HCT116 (cell line): ENCODE data around the gene STPG2. TPM values are rescaled to one million over a fixed set of nuclear protein-coding genes. Genes with fewer than 3 reads are reported as not detected.
"Not testable (repeated sequence)": the region's sequence is repeated elsewhere in the genome, so short reads cannot be mapped to it uniquely, and the experiment has no call there.

Experiments used
- ATAC-seq: fragments of 200-7000 bp; cut with Tn5 transposase; 2 replicates; pipeline ENCODE4 v1.9.1; 2020; ENCODE audit warnings: mild to moderate bottlenecking, moderate library complexity
- BruUV-seq: library from RNA; stranded (reverse); fragments of 400-500 nt; replicated peaks from 2 replicates; lab custom pipeline; 2021; lab: Mats Ljungman, UMichigan
- CTCF ChIA-PET: fragments of 300-600 bp; sonication (Branson Sonifier 250); formaldehyde crosslinking; loops from one replicate; lab custom pipeline; 2021; ENCODE audit warnings: antibody characterized with exemption; lab: Charles Lee
- POLR2A ChIA-PET: fragments of 300-600, 350-600 bp; sonication (Branson Sonifier 250); formaldehyde crosslinking; loops from one replicate; lab custom pipeline; 2021; ENCODE audit warnings: antibody characterized with exemption; lab: Charles Lee
- RAD21 ChIA-PET, 2 experiments: fragments of 300-600 bp; sonication (Branson Sonifier 250); formaldehyde crosslinking; loops; one replicate each; lab custom pipeline; 2023; ENCODE audit warnings: low total read pairs in 2 of 2; ENCODE audit not compliant: uncharacterized antibody in 2 of 2, unreplicated experiment in 2 of 2, low non-redundant PET in 1 of 2; lab: Charles Lee
- DNase-seq: peaks from one replicate; pipeline ENCODE4 v3.0.0-alpha.2; 2010; ENCODE audit warnings: low read depth, low spot score
- H2AFZ ChIP-seq: fragments of 200-600 bp; shearing (Covaris generic), sonication (generic); 2 replicates; pipeline ENCODE4 v1.6.1; 2017; ENCODE audit warnings: low read depth, mixed run types, mixed read lengths, antibody characterized with exemption, low read length; ENCODE audit not compliant: poor library complexity, severe bottlenecking
- H3K27ac ChIP-seq: 2 replicates; pipeline ENCODE4 v1.5.1; 2012; ENCODE audit warnings: low read depth, low read length
- H3K27me3 ChIP-seq: fragments of 200-600 bp; sonication (generic); 2 replicates; pipeline ENCODE4 v1.6.1; 2016; ENCODE audit warnings: mixed run types, low read length, mixed read lengths; ENCODE audit not compliant: insufficient read depth
- H3K36me3 ChIP-seq, 2 experiments: fragments of 200-500 bp in 1 of 2; fragments of 200-600 bp in 1 of 2; sonication (Bioruptor generic) in 1 of 2; sonication (generic) in 1 of 2; 2 replicates each; pipeline versions ENCODE4 v1.5.1 to v1.6.1; 2014 to 2016; ENCODE audit warnings: low read length in 2 of 2, inconsistent platforms in 1 of 2, mixed read lengths in 1 of 2, mixed run types in 1 of 2; ENCODE audit not compliant: insufficient read depth in 2 of 2, control insufficient read depth in 1 of 2
- H3K4me1 ChIP-seq, 2 experiments: fragments of 200-600 bp in 1 of 2; sonication (generic) in 1 of 2; 2 replicates each; pipeline versions ENCODE4 v1.5.1 to v1.6.1; 2012 to 2017; ENCODE audit warnings: low read length in 2 of 2, inconsistent platforms in 1 of 2, mild to moderate bottlenecking in 1 of 2, mixed read lengths in 1 of 2, mixed run types in 1 of 2, moderate library complexity in 1 of 2; ENCODE audit not compliant: insufficient read depth in 2 of 2, control insufficient read depth in 1 of 2
- H3K4me2 ChIP-seq: fragments of 200-600 bp; sonication (generic); 2 replicates; pipeline ENCODE4 v1.6.1; 2017; ENCODE audit warnings: mixed run types, low read length, mixed read lengths
- H3K4me3 ChIP-seq, 2 experiments: fragments of 200-600 bp in 1 of 2; sonication (generic) in 1 of 2; replicated peaks in 1 of 2; 2 replicates each; pipeline ENCODE4 v1.5.1; 2011 to 2016; ENCODE audit warnings: low read length in 2 of 2, control low read depth in 1 of 2, low read depth in 1 of 2, mild to moderate bottlenecking in 1 of 2, mixed read lengths in 1 of 2, mixed run types in 1 of 2
- H3K79me2 ChIP-seq: fragments of 200-600 bp; sonication (generic); 2 replicates; pipeline ENCODE4 v1.6.1; 2017; ENCODE audit warnings: mild to moderate bottlenecking, mixed run types, low read length, moderate library complexity, mixed read lengths; ENCODE audit not compliant: insufficient read depth
- H3K9ac ChIP-seq: fragments of 200-600 bp; sonication (generic); 2 replicates; pipeline ENCODE4 v1.6.1; 2016; ENCODE audit warnings: low read length, mixed read lengths
- H3K9me2 ChIP-seq: fragments of 200-600 bp; sonication (generic), shearing (Covaris generic); 2 replicates; pipeline ENCODE4 v1.6.1; 2017; ENCODE audit warnings: mixed run types, mild to moderate bottlenecking, moderate library complexity; ENCODE audit not compliant: insufficient read depth
- H3K9me3 ChIP-seq, 2 experiments: fragments of 200-500 bp in 1 of 2; fragments of 200-600 bp in 1 of 2; sonication (Bioruptor generic) in 1 of 2; sonication (generic) in 1 of 2; 2 replicates each; pipeline ENCODE4 v1.6.1; 2014 to 2017; ENCODE audit warnings: low read length in 2 of 2, mixed read lengths in 2 of 2, inconsistent platforms in 1 of 2, low read depth in 1 of 2, mild to moderate bottlenecking in 1 of 2, mixed run types in 1 of 2, moderate library complexity in 1 of 2; ENCODE audit not compliant: control insufficient read depth in 1 of 2, insufficient read depth in 1 of 2
- H4K20me1 ChIP-seq: fragments of 200-600 bp; sonication (generic), shearing (Covaris generic); 2 replicates; pipeline ENCODE4 v1.6.1; 2017; ENCODE audit warnings: mixed run types, mild to moderate bottlenecking, moderate library complexity; ENCODE audit not compliant: insufficient read depth
- CBX3 ChIP-seq: IDR thresholded peaks from 2 replicates; pipeline ENCODE4 v1.6.1; 2012; ENCODE audit warnings: low read depth
- EGR1 ChIP-seq: IDR thresholded peaks from 2 replicates; pipeline ENCODE4 v1.6.1; 2012; ENCODE audit warnings: low read depth
- EZH2 ChIP-seq: fragments of 200-600 bp; sonication (generic); IDR thresholded peaks from 2 replicates; pipeline ENCODE4 v1.6.1; 2017; ENCODE audit warnings: antibody characterized with exemption, mixed run types
- RAD21 ChIP-seq: IDR thresholded peaks from 2 replicates; pipeline ENCODE4 v1.6.1; 2012; ENCODE audit warnings: low read depth, mild to moderate bottlenecking
- SIN3A ChIP-seq: IDR thresholded peaks from 2 replicates; pipeline ENCODE4 v1.6.1; 2012; ENCODE audit warnings: low read depth
- intact Hi-C: fragments of 100-400 bp; cut with micrococcal nuclease; formaldehyde crosslinking; loops from 2 replicates; pipeline ENCODE4 v1.10.0; 2022
- total RNA-seq: library from RNA; stranded (reverse); gene quantifications from one replicate; pipeline ENCODE4 v1.2.1, GENCODE V29; 2021; ENCODE audit not compliant: unreplicated experiment
- TF ChIP-seq, protein P1 (sequence below), 3 experiments: fragments of 200-600 bp in 1 of 3; sonication (generic) in 1 of 3; IDR thresholded peaks in 2 of 3; conservative IDR thresholded peaks in 1 of 3; 2 replicates each; pipeline ENCODE4 v1.5.1; 2012 to 2017; ENCODE audit warnings: low read depth in 2 of 3, low read length in 2 of 3, antibody characterized with exemption in 1 of 3, borderline replicate concordance in 1 of 3, control low read depth in 1 of 3, mild to moderate bottlenecking in 1 of 3, mixed read lengths in 1 of 3, mixed run types in 1 of 3, moderate library complexity in 1 of 3; ENCODE audit not compliant: insufficient read depth in 1 of 3

The STPG2 gene
- total RNA-seq, 1 experiment from 2014 or later, result not detected

DNA sequence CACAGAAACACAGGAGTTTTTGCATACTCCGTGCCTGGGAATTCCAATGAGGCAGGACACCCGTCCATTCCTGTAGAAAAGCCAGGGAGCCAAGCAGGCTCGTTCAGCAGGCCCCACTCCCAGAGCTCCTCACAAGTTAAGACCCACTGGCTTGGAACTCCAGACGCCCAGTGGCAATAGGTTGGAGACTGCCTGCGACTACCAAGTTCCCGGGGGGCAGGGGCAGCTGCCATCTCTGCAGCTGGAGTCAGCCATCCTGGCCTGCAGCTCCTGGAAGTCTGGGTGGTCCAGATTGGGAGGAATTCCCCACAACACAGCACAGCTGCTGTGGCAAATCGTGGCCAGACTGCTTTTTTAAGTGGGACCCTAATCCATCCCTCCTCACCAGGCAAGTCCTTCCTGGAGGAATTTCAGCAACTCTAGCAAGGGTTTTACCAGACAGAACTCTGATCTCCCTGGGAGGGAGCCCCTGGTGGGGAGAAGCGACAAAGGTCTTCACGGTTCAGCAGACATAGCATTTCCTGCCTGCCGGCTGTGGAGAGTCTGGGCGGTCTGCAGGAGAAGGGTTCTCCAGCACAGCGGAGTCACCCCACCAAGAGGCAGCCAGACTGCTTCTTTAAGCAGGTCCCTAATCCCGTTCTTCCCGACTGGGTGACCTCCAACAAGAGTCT, 231.9 kb downstream of the STPG2 start:
- DNase-seq (no peak), ATAC-seq (no peak)
- Histone ChIP-seq H3K9ac (no peak overlapping the region), H3K4me1 (no peaks in the 10 kb centered on the region), H3K9me3 (no peaks in the 10 kb centered on the region), H3K27me3 (no peaks in the 10 kb centered on the region), H2AFZ (no peak overlapping the region), H3K9me2 (no peaks in the 10 kb centered on the region), H3K4me2 (no peak overlapping the region), H3K79me2 (no peaks in the 10 kb centered on the region), H3K4me3 (no peak overlapping the region), H3K36me3 (no peaks in the 10 kb centered on the region), H4K20me1 (no peaks in the 10 kb centered on the region), H3K27ac (no peak overlapping the region)
- POLR2A ChIA-PET, result no interaction called here
- no TSS peak for BruUV-seq
- CTCF ChIA-PET, result no interaction called here
- intact Hi-C loops, result no loop called here
- no peak for TF ChIP-seq SIN3A
- TF ChIP-seq, protein P1, sequence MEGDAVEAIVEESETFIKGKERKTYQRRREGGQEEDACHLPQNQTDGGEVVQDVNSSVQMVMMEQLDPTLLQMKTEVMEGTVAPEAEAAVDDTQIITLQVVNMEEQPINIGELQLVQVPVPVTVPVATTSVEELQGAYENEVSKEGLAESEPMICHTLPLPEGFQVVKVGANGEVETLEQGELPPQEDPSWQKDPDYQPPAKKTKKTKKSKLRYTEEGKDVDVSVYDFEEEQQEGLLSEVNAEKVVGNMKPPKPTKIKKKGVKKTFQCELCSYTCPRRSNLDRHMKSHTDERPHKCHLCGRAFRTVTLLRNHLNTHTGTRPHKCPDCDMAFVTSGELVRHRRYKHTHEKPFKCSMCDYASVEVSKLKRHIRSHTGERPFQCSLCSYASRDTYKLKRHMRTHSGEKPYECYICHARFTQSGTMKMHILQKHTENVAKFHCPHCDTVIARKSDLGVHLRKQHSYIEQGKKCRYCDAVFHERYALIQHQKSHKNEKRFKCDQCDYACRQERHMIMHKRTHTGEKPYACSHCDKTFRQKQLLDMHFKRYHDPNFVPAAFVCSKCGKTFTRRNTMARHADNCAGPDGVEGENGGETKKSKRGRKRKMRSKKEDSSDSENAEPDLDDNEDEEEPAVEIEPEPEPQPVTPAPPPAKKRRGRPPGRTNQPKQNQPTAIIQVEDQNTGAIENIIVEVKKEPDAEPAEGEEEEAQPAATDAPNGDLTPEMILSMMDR (IDR thresholded peaks at IDR 0.05 in 2 of 3, conservative IDR thresholded peaks at IDR 0.05 in 1 of 3; ENCODE audit: borderline replicate concordance in 1 of 3, insufficient read depth in 1 of 3, low read depth in 2 of 3, low read length in 2 of 3), result 0 out of 6 replicates have a peak, but pooled peaks of 1 of the 3 experiments have one; percentile 4
- RAD21 ChIA-PET, result no interaction called here

DNA sequence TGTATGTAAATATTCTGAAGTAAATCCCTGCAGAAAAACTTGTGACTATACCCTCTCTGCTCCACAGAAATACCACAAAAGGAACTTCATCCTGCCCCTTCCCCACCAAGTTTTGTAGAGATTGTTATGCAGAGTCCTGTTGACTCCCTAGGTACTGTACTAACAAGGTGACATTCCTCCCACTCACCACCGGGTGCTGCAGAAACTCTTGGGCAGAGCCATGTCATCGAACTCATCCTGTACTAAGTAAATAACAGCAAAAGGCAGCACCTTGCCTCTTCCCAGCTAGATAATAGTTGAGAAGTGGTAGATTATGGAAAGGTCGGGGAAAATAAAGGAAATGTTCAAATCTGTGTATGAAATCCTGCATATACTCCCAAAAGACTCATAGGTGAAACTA, 233.3 kb downstream of the STPG2 start:
- H3K4me2 ChIP-seq, result no peak overlapping the region
- no peaks in the 10 kb centered on the region for H3K27me3 ChIP-seq
- H3K27ac ChIP-seq, result no peak overlapping the region
- BruUV-seq, result no TSS peak
- TF ChIP-seq EZH2 (no peak), RAD21 (peak; percentile 34; the same call in 1 of the 2 replicates), EGR1 (no peak), CBX3 (no peak)
- TF ChIP-seq, protein P1 (IDR thresholded peaks at IDR 0.05 in 2 of 3, conservative IDR thresholded peaks at IDR 0.05 in 1 of 3; ENCODE audit: borderline replicate concordance in 1 of 3, insufficient read depth in 1 of 3, low read depth in 2 of 3, low read length in 2 of 3), result peak; percentile 5 to 53 (median 45); a peak in 4 of 6 replicates
- no peak overlapping the region for H3K9ac ChIP-seq
- no peaks in the 10 kb centered on the region for H3K4me1 ChIP-seq
- no peaks in the 10 kb centered on the region for H3K9me2 ChIP-seq
- no peaks in the 10 kb centered on the region for H3K36me3 ChIP-seq
- H2AFZ ChIP-seq, result no peak overlapping the region
- ChIA-PET CTCF (no interaction called here), RAD21 (no interaction called here), POLR2A (no interaction called here)
- no peaks in the 10 kb centered on the region for H3K79me2 ChIP-seq
- ATAC-seq (peak; percentile 94), DNase-seq (peak; percentile 10)
- intact Hi-C loops, result no loop called here
- H3K9me3 ChIP-seq, result no peaks in the 10 kb centered on the region
- H4K20me1 ChIP-seq, result no peaks in the 10 kb centered on the region
- no peak overlapping the region for H3K4me3 ChIP-seq

DNA sequence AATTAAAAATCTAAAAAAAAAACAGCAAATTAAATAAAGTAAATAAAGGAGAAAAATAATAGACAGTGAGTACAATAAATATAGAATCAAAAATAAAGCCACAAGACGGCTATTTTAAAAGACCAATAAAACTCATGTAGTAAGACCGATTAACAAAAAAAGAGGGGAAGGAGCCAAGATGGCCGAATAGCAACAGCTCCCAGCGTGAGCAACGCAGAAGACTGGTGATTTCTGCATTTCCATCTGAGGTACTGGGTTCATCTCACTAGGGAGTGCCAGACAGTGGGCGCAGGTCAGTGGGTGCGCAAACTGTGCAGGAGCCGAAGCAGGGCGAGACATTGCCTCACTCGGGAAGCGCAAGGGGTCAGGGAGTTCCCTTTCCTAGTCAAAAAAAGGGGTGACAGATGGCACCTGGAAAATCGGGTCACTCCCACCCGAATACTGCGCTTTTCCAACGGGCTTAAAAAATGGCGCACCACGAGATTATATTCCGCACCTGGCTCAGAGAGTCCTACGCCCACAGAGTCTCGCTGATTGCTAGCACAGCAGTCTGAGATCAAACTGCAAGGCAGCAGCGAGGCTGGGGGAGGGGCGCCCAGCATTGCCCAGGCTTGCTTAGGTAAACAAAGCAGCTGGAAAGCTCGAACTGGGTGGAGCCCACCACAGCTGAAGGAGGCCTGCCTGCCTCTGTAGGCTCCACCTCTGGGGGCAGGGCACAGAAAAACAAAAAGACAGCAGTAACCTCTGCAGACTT, 239.7 kb downstream of the STPG2 start:
- H3K4me3 ChIP-seq, intact Hi-C loops, CTCF ChIA-PET, DNase-seq, H3K9me2 ChIP-seq, H3K4me2 ChIP-seq, H3K27ac ChIP-seq, H3K27me3 ChIP-seq, H3K36me3 ChIP-seq, BruUV-seq, H3K9me3 ChIP-seq, H4K20me1 ChIP-seq, RAD21 ChIA-PET, H3K4me1 ChIP-seq, H2AFZ ChIP-seq, H3K9ac ChIP-seq, H3K79me2 ChIP-seq, ATAC-seq, POLR2A ChIA-PET: not testable (repeated sequence)
